ENCODE data around the gene RANBP17.

GRCh38 chr5:170848033-170848432, 13.8 kb upstream of the RANBP17 start:
- TF ChIP-seq CTCF (conservative IDR thresholded peaks at IDR 0.05; ENCODE audit: low read depth in 2 of 2) (no peak), STAT1 (IDR thresholded peaks at IDR 0.05; ENCODE audit: unreplicated experiment) (no peak), POLR2AphosphoS5 (IDR thresholded peaks at IDR 0.05; ENCODE audit: low read depth) (no peak), REST (IDR thresholded peaks at IDR 0.05; ENCODE audit: unreplicated experiment) (no peak), EZH2phosphoT487 (IDR thresholded peaks at IDR 0.05; ENCODE audit: unreplicated experiment) (no peak), EZH2 (IDR thresholded peaks at IDR 0.05; ENCODE audit: low read depth, unreplicated experiment) (no peak), JUNB (IDR thresholded peaks at IDR 0.05; ENCODE audit: unreplicated experiment) (no peak), NANOG (IDR thresholded peaks at IDR 0.05; ENCODE audit: borderline replicate concordance) (no peak), ZNF114 (CRISPR knock-in tag; IDR thresholded peaks at IDR 0.05) (no peak)

All from GM23338 (cell line).